Peyer's patch (tissue), 4 donors: Measurements from ENCODE around the gene PPFIBP1.

Experiments
- CTCF ChIP-seq, 6 experiments: fragments of 450-650 bp in 4 of 6; fragments of 200-600 bp in 2 of 6; sonication (generic) in 1 of 6; IDR thresholded peaks; one replicate each; pipeline ENCODE4 v1.5.1; 2017 to 2019; ENCODE audit warnings: antibody characterized with exemption in 6 of 6, mild to moderate bottlenecking in 3 of 6, moderate library complexity in 1 of 6
- POLR2A ChIP-seq, 2 donors: fragments of 450-650 bp; IDR thresholded peaks; one replicate each; pipeline ENCODE4 v1.5.1; 2017; ENCODE audit warnings: antibody characterized with exemption in 2 of 2, mild to moderate bottlenecking in 2 of 2, moderate library complexity in 2 of 2

DNA sequence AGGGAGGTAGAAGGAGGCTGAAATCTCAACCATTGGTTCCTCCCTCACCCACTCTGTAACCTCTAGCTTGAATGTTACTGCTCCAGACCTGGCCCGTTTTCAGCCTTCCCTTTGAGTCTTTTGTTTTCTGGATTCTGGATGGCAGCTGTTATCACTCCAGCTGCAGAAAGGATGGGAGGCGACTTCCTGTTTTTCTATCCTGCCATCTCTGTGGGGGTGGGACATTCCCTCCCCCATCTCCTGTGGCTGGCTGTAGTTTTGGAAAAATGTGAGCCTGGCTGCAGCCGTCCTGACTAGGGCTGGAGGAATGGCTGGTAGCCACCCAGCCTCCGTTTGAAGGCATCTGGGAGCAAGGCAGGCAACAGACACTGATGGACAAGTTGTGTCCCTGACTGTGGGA is 2.9 kb upstream of the PPFIBP1 start:
- TF ChIP-seq CTCF (IDR thresholded peaks at IDR 0.05) = no peak
- no peak for TF ChIP-seq POLR2A (IDR thresholded peaks at IDR 0.05)
